Suprapubic skin (tissue), 4 donors: ENCODE measurements around the gene ITPK1.

Source experiments
- CTCF ChIP-seq, 2 donors: fragments of 200-600 bp in 1 of 2; fragments of 450-650 bp in 1 of 2; sonication (generic) in 1 of 2; IDR thresholded peaks; one replicate each; pipeline ENCODE4 v1.5.1; 2016 to 2019; ENCODE audit warnings: antibody characterized with exemption in 2 of 2, mild to moderate bottlenecking in 1 of 2, moderate library complexity in 1 of 2
- EP300 ChIP-seq: sonication (generic); formaldehyde crosslinking; IDR thresholded peaks from one replicate; pipeline ENCODE4 v1.6.1; 2017; ENCODE audit warnings: antibody characterized with exemption
- POLR2A ChIP-seq, 2 donors: fragments of 450-650 bp; IDR thresholded peaks; one replicate each; pipeline ENCODE4 v1.6.1; 2017; ENCODE audit warnings: antibody characterized with exemption in 2 of 2, mild to moderate bottlenecking in 2 of 2, moderate library complexity in 2 of 2
- POLR2AphosphoS5 ChIP-seq, 3 donors: sonication (generic); formaldehyde crosslinking; IDR thresholded peaks; one replicate each; pipeline ENCODE4 v1.6.1; 2017; ENCODE audit warnings: antibody characterized with exemption in 3 of 3

DNA sequence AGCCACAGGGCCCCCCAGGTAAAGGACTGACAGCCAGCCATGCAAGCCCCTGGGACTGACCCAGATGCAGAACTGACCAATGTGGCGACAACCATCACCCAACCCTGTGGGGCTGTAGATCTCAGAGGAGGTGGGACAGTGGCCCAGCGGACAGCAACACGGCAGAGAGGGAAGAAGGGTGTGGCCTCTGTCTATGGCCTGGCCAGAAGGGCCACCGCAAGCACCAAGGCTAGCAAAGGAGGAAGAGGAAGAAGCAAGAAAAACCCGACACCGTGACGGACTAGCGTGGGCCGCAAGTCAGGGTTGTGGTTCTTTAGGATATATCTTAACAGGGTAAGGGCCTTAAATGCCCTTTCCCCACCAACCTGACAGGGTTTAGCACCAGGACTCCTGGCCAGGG, 71.2 kb downstream of the ITPK1 start:
- TF ChIP-seq CTCF (IDR thresholded peaks at IDR 0.05) = no peak
- TF ChIP-seq POLR2AphosphoS5 (IDR thresholded peaks at IDR 0.05) = no peak
- TF ChIP-seq EP300 = no peak
- TF ChIP-seq POLR2A (IDR thresholded peaks at IDR 0.05) = no peak
